ENCODE measurements around the gene TGFBR3L.
A peak's percentile ranks its signal among the peaks of the same experiment; 100 is the strongest.
"Not testable (repeated sequence)": the region's sequence is repeated elsewhere in the genome, so short reads cannot be mapped to it uniquely, and the experiment has no call there.

Gene TGFBR3L

DNA sequence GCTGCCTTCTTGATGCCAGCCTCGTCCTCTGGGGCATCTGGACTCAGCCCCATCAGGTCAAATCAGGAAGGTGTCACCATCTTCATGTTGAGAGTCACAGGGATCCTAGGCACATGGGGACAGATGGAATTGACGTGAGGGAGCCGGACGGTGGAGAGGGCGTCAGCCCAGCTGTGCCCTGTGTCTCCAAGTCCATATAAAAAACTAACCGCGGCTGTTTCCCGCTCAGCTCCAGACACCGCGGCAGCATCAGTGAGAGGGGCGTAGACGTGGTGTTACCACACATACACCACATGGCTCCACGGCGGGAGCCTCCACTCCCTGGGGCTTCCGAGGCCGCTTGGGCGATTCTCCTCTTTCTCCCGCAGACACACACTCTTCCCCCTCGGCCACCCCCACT is 34.8 kb upstream of the TGFBR3L start:
- DNase-seq (ENCODE audit: low read depth) = no peak

DNA sequence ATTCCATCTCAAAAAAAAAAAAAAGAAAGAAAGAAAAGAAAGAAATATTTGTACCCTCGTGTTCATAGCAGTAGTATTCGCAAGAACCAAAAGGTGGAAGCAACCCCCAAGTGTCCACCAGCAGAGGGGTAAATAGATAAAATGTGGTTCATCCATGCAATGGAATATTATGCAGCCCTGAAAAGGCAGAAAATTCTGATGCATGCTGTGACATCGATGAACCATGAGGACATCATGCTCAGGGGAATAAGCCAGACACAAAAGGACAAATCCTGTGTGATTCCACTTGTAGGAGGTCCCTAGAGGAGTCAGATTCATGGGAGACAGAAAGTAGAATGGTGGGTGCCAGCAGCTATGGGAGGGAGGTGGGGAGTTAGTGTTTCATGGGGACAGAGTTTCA is 32.7 kb upstream of the TGFBR3L start:
- DNase-seq (ENCODE audit: low read depth) = no peak

DNA sequence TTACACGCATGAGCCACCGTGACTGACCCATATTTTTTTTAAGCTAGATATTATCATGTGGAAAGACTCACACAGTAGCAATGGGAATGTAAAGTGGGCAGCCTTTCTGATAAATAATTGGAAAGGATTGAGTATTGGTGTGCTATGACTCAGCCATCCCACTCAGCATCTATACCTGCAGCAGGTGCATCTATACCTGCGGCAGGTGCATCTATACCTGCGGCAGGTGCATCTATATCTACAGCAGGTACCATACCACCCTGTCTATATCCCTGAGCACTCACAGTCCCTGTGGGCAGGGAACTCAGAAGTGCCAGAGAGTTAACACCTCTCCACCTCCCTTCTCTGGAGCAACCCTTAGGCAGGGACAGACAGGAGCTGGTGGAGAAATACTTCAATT is 31.5 kb upstream of the TGFBR3L start:
- DNase-seq (ENCODE audit: low read depth) = no peak

DNA sequence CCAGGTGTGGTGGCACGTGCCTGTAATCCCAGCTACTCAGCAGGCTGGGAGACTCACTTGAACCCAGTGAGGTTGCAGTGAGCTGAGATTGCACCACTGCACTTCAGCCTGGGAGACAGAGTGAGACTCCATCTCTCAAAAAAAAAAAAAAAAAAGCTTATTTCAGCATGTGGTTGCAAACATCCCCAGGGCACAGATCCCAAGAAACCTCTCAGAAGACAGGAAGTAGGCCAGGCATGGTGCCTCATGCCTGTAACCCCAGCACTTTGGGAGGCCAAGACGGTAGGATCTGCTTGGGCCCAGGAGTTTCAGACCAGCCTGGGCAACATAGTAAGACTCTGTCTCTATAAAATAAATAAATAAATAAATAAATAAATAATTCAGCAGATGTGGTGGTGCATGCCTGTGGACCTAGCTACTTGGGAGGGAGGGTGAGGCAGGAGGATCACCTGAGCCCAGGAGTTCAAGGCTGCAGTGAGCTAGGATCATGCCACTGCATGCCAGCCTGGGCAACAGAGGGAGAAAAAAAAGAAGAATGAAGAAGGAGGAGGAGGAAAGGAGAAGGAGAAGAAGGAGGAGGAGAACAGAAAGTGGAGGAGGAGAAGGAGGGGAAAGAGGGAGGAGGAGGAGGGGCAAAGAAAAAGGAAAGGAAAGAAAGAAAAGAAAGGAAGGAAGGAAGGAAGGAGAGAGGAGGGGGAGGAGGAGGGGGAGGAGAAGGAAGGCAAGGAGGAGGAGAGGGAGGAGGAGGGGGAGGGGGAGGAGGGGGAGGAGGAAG is 30.6 kb upstream of the TGFBR3L start:
- no peak for DNase-seq (ENCODE audit: low read depth)

DNA sequence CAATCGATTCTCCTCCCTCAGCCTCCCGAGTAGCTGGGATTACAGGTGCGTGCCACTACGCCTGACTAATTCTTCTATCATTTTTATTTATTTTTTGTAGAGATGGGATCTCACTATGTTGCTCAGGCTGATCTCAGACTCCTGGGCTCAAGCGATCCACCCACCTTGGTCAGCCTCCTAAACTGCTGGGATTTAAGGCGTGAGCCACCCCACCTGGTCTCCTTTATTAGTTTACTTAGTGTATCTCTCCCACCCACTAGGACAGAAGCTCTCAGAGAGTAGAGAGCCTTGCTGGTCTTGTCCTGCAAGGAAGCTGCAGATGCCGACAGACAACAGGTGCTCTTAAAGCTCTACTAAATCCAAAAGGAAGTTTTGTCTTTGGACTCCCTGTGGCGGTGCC is 28.8 kb upstream of the TGFBR3L start:
- no peak for DNase-seq (ENCODE audit: low read depth)

DNA sequence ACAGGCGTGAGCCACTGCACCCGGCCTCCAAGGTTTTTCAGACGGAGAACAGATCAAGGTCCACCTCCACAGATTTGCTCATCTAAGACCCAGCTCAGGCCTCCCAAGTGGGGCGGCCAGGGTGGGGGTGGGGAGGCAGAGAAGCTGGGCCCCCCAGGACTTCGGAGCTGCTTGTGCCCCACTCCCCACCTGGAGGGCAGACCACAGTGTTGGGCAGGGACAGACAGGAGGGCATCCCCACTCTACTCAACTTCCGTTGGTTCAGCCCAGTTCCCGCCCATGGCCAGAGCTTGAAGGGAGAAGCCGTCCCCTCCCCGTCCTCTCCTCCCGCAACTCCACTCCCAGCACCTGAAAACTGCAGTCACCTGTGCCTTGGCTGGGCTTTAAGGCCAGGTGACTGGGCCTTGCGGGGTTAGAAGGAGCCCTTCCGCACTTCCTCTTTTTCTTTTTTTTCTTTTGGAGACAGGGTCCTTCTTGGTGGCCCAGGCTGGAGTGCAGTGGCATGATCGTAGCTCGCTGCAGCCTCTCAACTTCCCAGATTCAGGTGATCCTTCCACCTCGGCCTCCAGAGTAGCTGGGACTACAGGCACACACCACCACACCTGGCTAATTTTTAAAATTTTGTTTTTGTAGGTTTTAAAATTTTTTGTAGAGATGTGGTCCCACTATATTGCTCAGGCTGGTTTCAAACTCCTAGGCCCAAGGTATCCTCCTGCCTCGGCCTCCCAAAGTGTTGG is 27.1 kb upstream of the TGFBR3L start:
- DNase-seq (ENCODE audit: low read depth) = no peak

DNA sequence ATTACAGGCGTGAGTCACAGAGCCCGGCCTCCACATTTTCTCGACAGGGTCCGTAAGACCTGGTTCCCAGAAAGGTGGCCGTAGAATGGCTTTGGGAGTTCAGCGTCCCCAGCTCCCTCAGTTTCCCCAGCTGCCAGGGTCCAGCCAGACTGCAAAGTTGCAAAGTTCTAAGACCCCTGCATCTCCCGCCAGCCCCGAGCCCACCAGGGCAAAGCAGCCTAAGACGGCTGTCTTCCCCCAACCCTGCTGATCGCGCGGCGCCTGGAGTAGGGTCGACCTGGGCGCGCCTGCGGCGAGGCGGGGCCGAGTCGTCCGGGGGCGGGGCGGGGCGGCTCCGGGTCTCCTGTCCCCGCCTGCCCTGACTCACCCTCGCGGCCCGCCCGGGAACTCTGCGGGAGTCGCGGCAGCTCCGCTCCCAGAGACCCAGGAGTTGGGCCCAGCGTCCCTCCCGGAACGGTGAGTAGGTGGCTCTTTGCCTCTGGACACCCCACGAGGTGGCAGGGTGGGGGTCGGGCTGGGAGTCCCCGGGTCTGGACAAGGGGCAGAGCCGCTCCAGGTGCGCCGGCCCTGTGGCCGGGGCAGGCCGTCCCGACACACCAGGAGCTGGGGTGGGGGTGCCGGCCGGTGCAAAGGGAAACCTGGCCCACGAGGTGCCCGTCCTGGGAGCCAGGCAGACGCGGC is 26.3 kb upstream of the TGFBR3L start, which contains the start of gene LRRC8E:
Gene LRRC8E (plus strand): TSS at position 366 of the 681 bp plus-strand sequence. CDS start 7,094 bp downstream, outside the sequence.
- DNase-seq (ENCODE audit: low read depth) = no peak

DNA sequence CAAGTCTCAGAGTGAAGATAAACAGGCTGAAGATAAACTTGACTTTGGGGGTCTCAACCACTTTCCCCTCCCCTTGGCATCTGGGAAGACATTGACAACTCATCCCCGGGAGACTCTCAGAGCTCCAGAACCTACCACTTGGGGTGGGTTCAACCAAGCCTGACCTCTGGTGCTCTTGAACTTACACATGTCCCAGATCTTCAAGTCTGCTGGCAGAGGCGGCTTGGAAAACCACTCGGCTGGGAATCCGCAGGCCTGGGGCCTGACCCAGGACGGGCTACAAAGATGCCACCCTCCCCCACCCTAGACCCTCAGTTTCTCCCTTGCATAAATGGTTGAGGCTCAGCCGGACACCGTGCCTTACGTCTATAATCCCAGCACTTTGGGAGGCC is 25.8 kb upstream of the TGFBR3L start:
- no peak for DNase-seq (ENCODE audit: low read depth)

DNA sequence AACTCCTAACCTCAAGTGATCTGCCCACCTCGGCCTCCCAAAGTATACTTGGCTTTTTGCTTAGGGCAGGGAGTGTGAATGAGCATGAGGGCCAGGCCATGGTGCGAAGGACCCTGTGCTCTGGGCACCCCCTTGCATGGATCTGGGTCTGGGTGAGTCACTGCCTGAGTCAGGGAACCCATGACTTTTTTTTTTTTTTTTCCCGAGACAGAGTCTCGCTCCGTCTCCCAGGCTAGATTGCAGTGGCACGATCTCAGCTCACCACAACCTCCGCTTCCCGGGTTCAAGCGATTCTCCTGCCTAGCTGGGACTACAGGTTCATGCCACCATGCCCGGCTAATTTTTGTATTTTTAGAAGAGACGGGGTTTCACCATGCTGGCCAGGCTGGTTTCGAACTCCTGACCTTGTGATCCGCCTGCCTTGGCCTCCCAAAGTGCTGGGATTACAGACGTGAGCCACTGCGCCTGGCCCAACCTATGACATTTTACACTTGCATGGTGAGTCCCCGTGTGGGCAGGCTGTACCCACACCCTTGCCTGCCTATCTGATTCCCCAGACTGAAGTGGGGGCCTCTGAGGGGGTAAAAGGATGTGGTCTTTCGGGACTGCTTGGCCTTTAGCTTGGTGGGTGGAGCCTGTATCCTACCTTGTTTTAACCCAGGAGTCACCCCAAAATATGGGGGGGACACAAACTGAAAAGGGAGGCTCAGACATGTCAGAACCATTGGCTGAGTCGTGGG is 21.1 kb upstream of the TGFBR3L start:
- not testable (repeated sequence) for DNase-seq (ENCODE audit: low read depth)

DNA sequence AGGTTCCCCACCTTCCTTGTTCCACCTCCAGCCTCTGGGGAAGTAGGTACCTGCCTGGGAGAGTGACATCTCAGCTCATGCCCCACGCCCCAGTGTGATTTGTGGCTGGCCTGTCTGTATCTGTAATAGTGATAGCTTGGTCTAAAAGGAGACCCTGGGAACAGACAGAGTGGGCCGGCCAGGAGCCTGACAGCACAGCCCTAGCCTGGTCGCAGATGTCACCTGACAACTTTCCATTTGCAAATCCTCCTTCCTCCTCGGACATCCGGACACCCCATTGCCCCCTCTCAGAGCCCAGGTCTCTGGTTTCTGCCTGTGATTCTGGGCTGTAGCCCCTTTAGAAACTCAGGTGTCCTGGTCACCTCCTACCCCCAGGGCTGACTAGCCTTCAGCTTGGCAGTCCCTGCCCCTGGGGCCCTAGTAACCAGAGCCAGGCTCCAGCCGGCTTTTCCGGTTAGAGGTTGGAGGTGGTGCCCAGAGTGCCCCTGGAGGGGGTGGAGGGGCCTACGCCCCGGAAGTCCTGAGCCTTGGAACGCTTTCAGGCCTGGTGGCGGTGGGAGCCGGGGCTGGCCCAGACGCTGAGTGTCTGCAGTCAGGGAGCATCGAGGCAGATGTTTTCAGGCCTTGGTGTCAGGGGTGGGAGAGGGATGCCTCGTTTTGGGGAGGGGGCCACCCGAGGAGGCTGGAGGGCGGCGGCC is 19.9 kb upstream of the TGFBR3L start:
- no peak for DNase-seq (ENCODE audit: low read depth)

DNA sequence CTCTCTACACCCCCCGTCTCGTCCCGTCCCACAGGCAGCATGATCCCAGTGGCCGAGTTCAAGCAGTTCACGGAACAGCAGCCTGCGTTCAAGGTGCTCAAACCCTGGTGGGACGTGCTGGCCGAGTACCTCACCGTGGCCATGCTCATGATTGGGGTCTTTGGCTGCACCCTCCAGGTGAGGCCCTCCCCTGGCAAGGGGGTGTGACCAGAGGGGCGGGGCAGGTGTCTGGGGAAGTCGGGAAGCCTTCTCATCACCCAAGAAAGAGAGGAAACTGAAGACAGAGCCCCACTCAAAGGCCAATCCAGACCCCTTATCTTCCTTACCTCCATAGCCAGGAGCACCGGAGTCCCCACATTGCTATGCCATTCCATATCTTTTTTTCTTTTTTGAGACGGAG is 19.1 kb upstream of the TGFBR3L start:
- no peak for DNase-seq (ENCODE audit: low read depth)

DNA sequence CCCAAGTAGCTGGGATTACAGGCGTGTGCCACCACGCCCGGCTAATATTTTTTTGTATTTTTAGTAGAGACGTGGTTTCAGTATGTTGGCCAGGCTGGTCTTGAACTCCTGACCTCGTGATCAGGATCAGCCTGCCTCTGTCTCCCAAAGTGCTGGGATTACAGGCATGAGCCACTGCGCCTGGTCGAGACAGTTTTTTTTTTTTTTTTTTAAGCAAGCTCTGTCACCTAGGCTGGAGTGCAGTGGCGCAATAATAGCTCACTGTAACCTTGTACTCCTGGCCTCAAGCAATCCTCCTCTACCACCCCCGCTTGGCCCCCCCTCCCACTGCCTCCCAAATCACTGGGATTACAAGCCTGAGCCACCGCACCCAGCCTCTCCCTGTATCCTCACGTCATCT is 17.3 kb upstream of the TGFBR3L start:
- no peak for DNase-seq (ENCODE audit: low read depth)

DNA sequence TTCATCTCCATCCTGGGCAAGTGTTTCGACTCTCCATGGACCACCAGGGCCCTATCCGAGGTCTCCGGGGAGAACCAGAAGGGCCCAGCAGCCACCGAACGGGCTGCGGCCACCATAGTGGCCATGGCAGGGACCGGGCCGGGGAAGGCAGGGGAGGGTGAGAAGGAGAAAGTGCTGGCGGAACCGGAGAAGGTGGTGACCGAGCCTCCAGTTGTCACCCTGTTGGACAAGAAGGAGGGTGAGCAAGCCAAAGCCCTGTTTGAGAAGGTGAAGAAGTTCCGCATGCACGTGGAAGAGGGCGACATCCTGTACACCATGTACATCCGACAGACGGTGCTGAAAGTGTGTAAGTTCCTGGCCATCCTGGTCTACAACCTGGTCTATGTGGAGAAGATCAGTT is 15.7 kb upstream of the TGFBR3L start:
- DNase-seq (ENCODE audit: low read depth) = no peak

DNA sequence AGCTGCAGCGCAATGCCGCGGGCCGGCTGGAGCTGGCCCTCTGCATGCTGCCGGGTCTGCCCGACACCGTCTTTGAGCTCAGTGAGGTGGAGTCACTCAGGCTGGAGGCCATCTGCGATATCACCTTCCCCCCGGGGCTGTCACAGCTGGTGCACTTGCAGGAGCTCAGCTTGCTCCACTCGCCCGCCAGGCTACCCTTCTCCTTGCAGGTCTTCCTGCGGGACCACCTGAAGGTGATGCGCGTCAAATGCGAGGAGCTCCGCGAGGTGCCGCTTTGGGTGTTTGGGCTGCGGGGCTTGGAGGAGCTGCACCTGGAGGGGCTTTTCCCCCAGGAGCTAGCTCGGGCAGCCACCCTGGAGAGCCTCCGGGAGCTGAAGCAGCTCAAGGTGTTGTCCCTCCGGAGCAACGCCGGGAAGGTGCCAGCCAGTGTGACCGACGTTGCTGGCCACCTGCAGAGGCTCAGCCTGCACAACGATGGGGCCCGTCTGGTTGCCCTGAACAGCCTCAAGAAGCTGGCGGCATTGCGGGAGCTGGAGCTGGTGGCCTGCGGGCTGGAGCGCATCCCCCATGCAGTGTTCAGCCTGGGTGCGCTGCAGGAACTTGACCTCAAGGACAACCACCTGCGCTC is 14.8 kb upstream of the TGFBR3L start:
- no peak for DNase-seq (ENCODE audit: low read depth)

DNA sequence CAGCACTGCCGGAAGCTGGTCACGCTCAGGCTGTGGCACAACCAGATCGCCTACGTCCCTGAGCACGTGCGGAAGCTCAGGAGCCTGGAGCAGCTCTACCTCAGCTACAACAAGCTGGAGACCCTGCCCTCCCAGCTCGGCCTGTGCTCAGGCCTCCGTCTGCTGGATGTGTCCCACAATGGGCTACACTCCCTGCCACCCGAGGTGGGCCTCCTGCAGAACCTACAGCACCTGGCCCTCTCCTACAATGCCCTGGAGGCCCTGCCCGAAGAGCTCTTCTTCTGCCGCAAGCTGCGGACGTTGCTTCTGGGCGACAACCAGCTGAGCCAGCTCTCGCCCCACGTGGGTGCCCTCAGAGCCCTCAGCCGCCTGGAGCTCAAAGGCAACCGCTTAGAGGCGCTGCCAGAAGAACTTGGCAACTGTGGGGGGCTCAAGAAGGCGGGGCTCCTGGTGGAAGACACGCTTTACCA is 14.2 kb upstream of the TGFBR3L start:
- no peak for DNase-seq (ENCODE audit: low read depth)

DNA sequence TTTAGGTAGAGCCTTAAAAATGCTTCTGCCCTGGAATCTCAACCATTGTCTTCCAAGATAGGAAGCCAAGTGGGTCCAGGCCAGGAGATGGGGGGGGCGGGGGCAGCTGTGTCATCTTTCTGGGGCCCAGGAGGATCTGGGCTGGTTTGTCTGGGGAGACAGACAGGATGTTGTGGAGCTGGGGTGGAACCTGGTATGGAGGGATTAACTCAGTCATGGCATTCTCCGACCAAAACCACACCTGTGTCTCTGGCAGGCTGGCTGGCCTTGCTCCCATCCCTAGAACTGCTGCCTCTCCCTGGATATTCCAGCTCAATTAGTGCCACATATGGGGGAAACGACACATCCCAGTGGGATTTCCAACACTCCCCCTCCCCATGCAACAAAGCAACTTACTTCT is 13.7 kb upstream of the TGFBR3L start:
- DNase-seq (ENCODE audit: low read depth) = no peak

DNA sequence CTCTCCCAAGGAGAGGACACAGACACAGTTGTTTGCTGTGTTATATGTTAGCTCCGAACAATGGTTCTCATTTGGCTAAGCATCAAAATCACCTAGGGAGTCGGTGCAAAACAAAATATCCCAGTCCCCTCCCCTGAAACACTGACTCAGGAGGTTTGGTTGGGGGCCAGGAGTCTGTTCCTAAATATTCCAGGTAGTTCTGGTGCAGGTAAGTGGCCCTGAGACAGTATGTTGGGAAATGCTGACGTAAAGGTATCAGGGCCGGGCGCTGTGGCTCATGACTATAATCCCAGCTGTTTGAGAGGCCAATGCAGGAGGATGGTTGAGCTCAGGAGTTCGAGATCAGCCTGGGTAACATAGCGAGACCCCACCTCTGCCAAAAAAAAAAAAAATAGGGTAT is 13.3 kb upstream of the TGFBR3L start:
- no peak for DNase-seq (ENCODE audit: low read depth)

DNA sequence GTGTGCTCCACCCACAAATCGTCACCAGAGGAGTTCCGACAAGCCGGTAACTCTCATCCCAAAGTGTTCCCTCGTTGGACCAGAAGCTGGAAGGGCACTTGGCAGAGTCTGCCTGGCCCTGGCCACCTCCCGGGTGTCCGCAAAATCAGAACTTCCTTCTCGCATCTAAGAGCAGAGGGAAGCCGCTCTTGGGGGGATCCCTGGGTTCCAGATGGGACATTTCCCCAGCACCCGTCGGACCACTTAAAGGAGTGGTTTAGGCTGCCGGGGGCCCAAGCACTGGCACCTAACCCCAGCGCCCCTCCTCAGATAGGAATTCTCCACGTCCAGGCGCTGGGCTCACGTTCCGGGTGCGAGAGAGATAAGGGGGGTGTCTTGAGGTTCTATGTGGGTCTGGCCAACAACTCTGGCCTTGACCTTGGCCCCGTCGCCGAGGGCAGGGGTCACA is 11.8 kb upstream of the TGFBR3L start:
- no peak for DNase-seq (ENCODE audit: low read depth)

DNA sequence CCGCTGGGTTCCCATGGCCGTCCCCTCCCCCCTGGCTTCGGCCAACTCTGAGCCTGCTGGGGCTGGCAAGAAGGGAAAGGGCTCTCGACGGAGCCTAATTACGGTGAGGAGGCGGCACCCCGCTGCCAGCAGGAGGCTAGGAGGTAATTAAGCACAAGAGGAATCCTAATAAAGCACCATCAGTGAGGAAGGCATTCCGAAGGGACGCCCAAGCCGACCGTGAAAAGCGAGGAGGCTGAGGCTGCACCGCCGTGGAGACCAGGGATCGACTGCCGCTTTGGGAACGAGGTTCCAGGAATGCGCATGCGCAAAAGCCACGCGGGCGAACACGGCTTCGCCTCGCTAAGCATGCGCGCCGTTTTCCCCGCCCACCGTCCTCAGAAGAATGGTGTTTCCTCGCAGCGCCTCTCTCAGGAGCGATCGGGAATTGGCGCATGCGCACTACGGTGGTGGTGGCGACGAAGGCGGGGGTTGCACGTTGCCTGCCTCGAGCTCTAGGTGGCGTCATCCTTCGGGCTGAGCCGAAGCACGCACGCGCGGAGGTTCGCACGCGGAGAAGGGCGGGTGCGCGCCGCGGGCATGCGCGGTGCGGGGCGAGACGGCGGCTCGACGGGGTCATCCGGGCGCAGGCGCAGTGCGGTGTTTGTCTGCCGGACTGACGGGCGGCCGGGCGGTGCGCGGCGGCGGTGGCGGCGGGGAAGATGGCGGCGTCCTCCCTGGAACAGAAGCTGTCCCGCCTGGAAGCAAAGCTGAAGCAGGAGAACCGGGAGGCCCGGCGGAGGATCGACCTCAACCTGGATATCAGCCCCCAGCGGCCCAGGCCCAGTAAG is 11.2 kb upstream of the TGFBR3L start, which contains the start of gene MAP2K7:
Gene MAP2K7 (plus strand): TSS at position 634 of the 830 bp plus-strand sequence. CDS start 68 bp downstream, at position 702.
- peak; percentile 99 for DNase-seq (ENCODE audit: low read depth)
